CD14-positive monocyte (primary cell): ENCODE data around the gene CMSS1. TPM values are rescaled to one million over a fixed set of nuclear protein-coding genes. Genes with fewer than 3 reads are reported as not detected.

Experiments used
- DNase-seq, 3 donors: peaks; one replicate each; pipeline ENCODE4 v3.0.0-alpha.2; 2011 to 2022
- H2AFZ ChIP-seq: 2 replicates; pipeline ENCODE4 v1.6.0; 2012; ENCODE audit warnings: mild to moderate bottlenecking, low read depth, low read length, inconsistent platforms; ENCODE audit not compliant: insufficient read depth, poor library complexity, severe bottlenecking
- H3K27ac ChIP-seq, 2 donors: 1 replicate in 1 of 2; 2 replicates in 1 of 2; pipeline ENCODE4 v1.5.1; 2012 to 2013; ENCODE audit warnings: low read length in 2 of 2, control low read depth in 1 of 2, inconsistent platforms in 1 of 2, low read depth in 1 of 2, mild to moderate bottlenecking in 1 of 2
- H3K27me3 ChIP-seq, 2 donors: one replicate each; pipeline versions ENCODE4 v1.6.0 to v1.6.1; 2011 to 2013; ENCODE audit warnings: low read length in 2 of 2; ENCODE audit not compliant: control insufficient read depth in 2 of 2, insufficient read depth in 2 of 2
- H3K36me3 ChIP-seq, 2 donors: replicated peaks in 1 of 2; 1 replicate in 1 of 2; 2 replicates in 1 of 2; pipeline versions ENCODE4 v1.5.1 to v1.6.1; 2012 to 2013; ENCODE audit warnings: low read length in 2 of 2, control low read depth in 1 of 2, inconsistent platforms in 1 of 2, mild to moderate bottlenecking in 1 of 2; ENCODE audit not compliant: insufficient read depth in 2 of 2, control insufficient read depth in 1 of 2
- H3K4me1 ChIP-seq, 2 donors: 1 replicate in 1 of 2; 2 replicates in 1 of 2; pipeline versions ENCODE4 v1.5.1 to v1.6.1; 2012 to 2013; ENCODE audit warnings: low read length in 2 of 2, control low read depth in 1 of 2, inconsistent platforms in 1 of 2, mild to moderate bottlenecking in 1 of 2, moderate library complexity in 1 of 2; ENCODE audit not compliant: insufficient read depth in 2 of 2, control insufficient read depth in 1 of 2
- H3K4me2 ChIP-seq: replicated peaks from 2 replicates; pipeline ENCODE3; 2012; ENCODE audit warnings: low read length, moderate library complexity, mild to moderate bottlenecking; ENCODE audit not compliant: poor library complexity, severe bottlenecking; ENCODE audit errors: extremely low read depth
- H3K4me3 ChIP-seq, 3 experiments: fragments of 200-600 bp in 1 of 3; sonication (generic) in 1 of 3; replicated peaks in 1 of 3; 1 replicate in 2 of 3; 2 replicates in 1 of 3; pipeline ENCODE4 v1.5.1; 2011 to 2013; ENCODE audit warnings: low read length in 3 of 3, mild to moderate bottlenecking in 3 of 3, control low read depth in 2 of 3, low read depth in 2 of 3, inconsistent platforms in 1 of 3, moderate library complexity in 1 of 3
- H3K79me2 ChIP-seq: 2 replicates; pipeline ENCODE4 v1.6.0; 2012; ENCODE audit warnings: mild to moderate bottlenecking, control low read depth, inconsistent platforms, low read length, moderate library complexity; ENCODE audit not compliant: insufficient read depth
- H3K9ac ChIP-seq: 2 replicates; pipeline ENCODE4 v1.6.0; 2017; ENCODE audit warnings: low read length, mild to moderate bottlenecking; ENCODE audit not compliant: insufficient read depth, poor library complexity, severe bottlenecking
- H3K9me3 ChIP-seq, 2 donors: replicated peaks in 1 of 2; 1 replicate in 1 of 2; 2 replicates in 1 of 2; pipeline versions ENCODE4 v1.5.1 to v1.6.1; 2012 to 2013; ENCODE audit warnings: low read length in 2 of 2, control low read depth in 1 of 2; ENCODE audit not compliant: control insufficient read depth in 1 of 2, insufficient read depth in 1 of 2
- H4K20me1 ChIP-seq: 2 replicates; pipeline ENCODE4 v1.6.0; 2012; ENCODE audit warnings: mild to moderate bottlenecking, low read length, control low read depth, moderate library complexity; ENCODE audit not compliant: insufficient read depth
- H3K27ac Mint-ChIP-seq, 7 donors: one replicate each; pipeline ENCODE4 v1.8.0; 2020; ENCODE audit warnings: mild to moderate bottlenecking in 7 of 7, mixed read lengths in 7 of 7, moderate library complexity in 6 of 7, inconsistent platforms in 2 of 7
- H3K27me3 Mint-ChIP-seq, 3 donors: one replicate each; pipeline ENCODE4 v1.8.0; 2021 to 2022; ENCODE audit warnings: low read depth in 3 of 3, mild to moderate bottlenecking in 3 of 3, mixed read lengths in 3 of 3, moderate library complexity in 3 of 3, inconsistent platforms in 1 of 3
- H3K36me3 Mint-ChIP-seq, 2 donors: one replicate each; pipeline ENCODE4 v1.8.0; 2020; ENCODE audit warnings: mixed read lengths in 2 of 2, inconsistent platforms in 1 of 2, mild to moderate bottlenecking in 1 of 2
- H3K4me1 Mint-ChIP-seq: one replicate; pipeline ENCODE4 v1.8.0; 2020; ENCODE audit warnings: mild to moderate bottlenecking, mixed read lengths
- H3K4me3 Mint-ChIP-seq, 2 donors: one replicate each; pipeline ENCODE4 v1.8.0; 2020; ENCODE audit warnings: mild to moderate bottlenecking in 2 of 2, mixed read lengths in 2 of 2, moderate library complexity in 1 of 2
- H3K9me3 Mint-ChIP-seq, 7 donors: one replicate each; pipeline ENCODE4 v1.8.0; 2020 to 2022; ENCODE audit warnings: mixed read lengths in 7 of 7, mild to moderate bottlenecking in 6 of 7, moderate library complexity in 6 of 7, inconsistent platforms in 2 of 7
- CTCF ChIP-seq: fragments of 200-600 bp; IDR thresholded peaks from one replicate; pipeline ENCODE4 v1.8.0; 2022; ENCODE audit warnings: antibody characterized with exemption, mild to moderate bottlenecking
- WGBS: methylation state at CpG from one replicate; pipeline ENCODE4 v1.1.5; 2013; ENCODE audit warnings: missing lambda C conversion rate; ENCODE audit not compliant: insufficient coverage; 5-methylcytosine and 5-hydroxymethylcytosine counted together
- intact Hi-C, 2 donors: fragments of 100-400 bp; cut with micrococcal nuclease; formaldehyde crosslinking; loops; one replicate each; pipeline versions ENCODE4 v1.15.0 to v1.15.1; 2023
- polyA plus RNA-seq, 3 donors: library from polyadenylated mRNA; depleted of rRNA in 1 of 3; unstranded in 2 of 3; stranded (reverse) in 1 of 3; fragments of 300-500 nt in 2 of 3; fragments of >200 nt in 1 of 3; fragmentation: Illumina TruSeq in 2 of 3; gene quantifications; 1 replicate in 2 of 3; 2 replicates in 1 of 3; pipeline ENCODE4 v1.2.3, GENCODE V29; 2012 to 2021

Gene CMSS1
- polyA plus RNA-seq, 3 donors = 1.1 to 3.6 (median 2.2) TPM

GRCh38 chr3:100044369-100044768 is 226.7 kb downstream of the CMSS1 start:
- H3K27me3 Mint-ChIP-seq = peaks cover 0 to 3% (median 0%) of the 10 kb centered on the region in 3 donors
- Histone ChIP-seq H3K4me3 (peak overlapping the region in 1 of 3 experiments; percentile 20), H3K36me3 (no peaks in the 10 kb centered on the region), H4K20me1 (no peaks in the 10 kb centered on the region), H3K9me3 (no peaks in the 10 kb centered on the region), H3K27ac (peak overlapping the region in 1 of 2 donors; percentile 67), H3K4me2 (no peak overlapping the region), H3K9ac (no peak overlapping the region), H3K27me3 (no peaks in the 10 kb centered on the region), H2AFZ (no peak overlapping the region), H3K79me2 (no peaks in the 10 kb centered on the region), H3K4me1 (peaks cover 54 to 58% of the 10 kb centered on the region in 2 donors)
- no peak overlapping the region for H3K4me3 Mint-ChIP-seq
- H3K9me3 Mint-ChIP-seq = no peaks in the 10 kb centered on the region
- DNase-seq = peak; percentile 71 to 89 (median 81)
- no peaks in the 10 kb centered on the region for H3K36me3 Mint-ChIP-seq
- no peak for TF ChIP-seq CTCF
- peak overlapping the region in 6 of 7 donors; percentile 47 to 82 (median 66) for H3K27ac Mint-ChIP-seq
- intact Hi-C loops = loop anchor here in 1 of 2 donors (10.0 kb wide), 1 partner anchor 150 kb away; no protein-coding TSS in a partner anchor
- H3K4me1 Mint-ChIP-seq = peaks cover 56% of the 10 kb centered on the region

GRCh38 chr3:100045696-100046095 is 228.0 kb downstream of the CMSS1 start:
- Mint-ChIP-seq H3K9me3 (no peaks in the 10 kb centered on the region), H3K4me1 (peaks cover 56% of the 10 kb centered on the region), H3K27me3 (peaks cover 0 to 3% (median 0%) of the 10 kb centered on the region in 3 donors), H3K27ac (peak overlapping the region in 3 of 7 donors; percentile 13 to 70 (median 38)), H3K36me3 (no peaks in the 10 kb centered on the region), H3K4me3 (peak overlapping the region in 1 of 2 donors; percentile 40)
- TF ChIP-seq CTCF = no peak
- H3K4me2 ChIP-seq = no peak overlapping the region
- peak in 2 of 3 donors; percentile 12 to 35 for DNase-seq
- H3K9me3 ChIP-seq = no peaks in the 10 kb centered on the region
- H3K4me3 ChIP-seq = no peak overlapping the region
- no peaks in the 10 kb centered on the region for H3K36me3 ChIP-seq
- H2AFZ ChIP-seq = no peak overlapping the region
- 41% methylated on average over 3 of the region's 3 CpGs for WGBS
- peaks cover 54 to 58% of the 10 kb centered on the region in 2 donors for H3K4me1 ChIP-seq
- H4K20me1 ChIP-seq = no peaks in the 10 kb centered on the region
- no peak overlapping the region for H3K27ac ChIP-seq
- intact Hi-C loops = loop anchor here in 1 of 2 donors (10.0 kb wide), 1 partner anchor 151 kb away; no protein-coding TSS in a partner anchor
- H3K9ac ChIP-seq = no peak overlapping the region
- H3K27me3 ChIP-seq = no peaks in the 10 kb centered on the region
- H3K79me2 ChIP-seq = no peaks in the 10 kb centered on the region
